Measurements from ENCODE around the gene TATDN3. TPM values are rescaled to one million over a fixed set of nuclear protein-coding genes. Genes with fewer than 3 reads are reported as not detected.
"Not testable (repeated sequence)": the region's sequence is repeated elsewhere in the genome, so short reads cannot be mapped to it uniquely, and the experiment has no call there.

The TATDN3 gene
- polyA plus RNA-seq, 6 donors from 2014 or later, result 38.3 to 50.6 (median 41.9) TPM

GRCh38 chr1:212760126-212760823 lies 31.4 kb upstream of the TATDN3 start:
- Mint-ChIP-seq H3K27ac (no peak overlapping the region), H3K27me3 (no peaks in the 10 kb centered on the region), H3K9me3 (no peaks in the 10 kb centered on the region), H3K4me1 (peaks cover 28 to 57% (median 31%) of the 10 kb centered on the region in 3 donors), H3K4me3 (no peak overlapping the region), H3K36me3 (peaks cover 12 to 15% of the 10 kb centered on the region in 2 donors)
- no peak for ATAC-seq (ENCODE audit: low read depth in 2 of 2)
- DNase-seq, result no peak

- peaks cover 21 to 27% of the 10 kb centered on the region in 2 donors for H3K36me3 Mint-ChIP-seq
Observed at GRCh38 chr1:212762234-212762633, 29.5 kb upstream of the TATDN3 start.

GRCh38 chr1:212762839-212763238 lies 28.9 kb upstream of the TATDN3 start:
- no peaks in the 10 kb centered on the region for H3K27me3 Mint-ChIP-seq
- ATAC-seq (ENCODE audit: low read depth in 2 of 2) (no peak), DNase-seq (no peak)
- peaks cover 24 to 61% (median 41%) of the 10 kb centered on the region in 3 donors for H3K4me1 Mint-ChIP-seq
- H3K9me3 Mint-ChIP-seq, result peaks cover 4 to 18% (median 11%) of the 10 kb centered on the region in 7 donors
- peaks cover 27 to 32% of the 10 kb centered on the region in 2 donors for H3K36me3 Mint-ChIP-seq
- no peak overlapping the region for H3K4me3 Mint-ChIP-seq
- H3K27ac Mint-ChIP-seq, result peak overlapping the region in 1 of 6 donors; percentile 47

More at GRCh38 chr1:212762234-212762633, 29.5 kb upstream of the TATDN3 start:
- Mint-ChIP-seq H3K4me1 (peaks cover 24 to 64% (median 35%) of the 10 kb centered on the region in 3 donors), H3K27ac (no peak overlapping the region), H3K9me3 (peaks cover 3 to 12% (median 6%) of the 10 kb centered on the region in 7 donors), H3K27me3 (no peaks in the 10 kb centered on the region), H3K4me3 (no peak overlapping the region)
- DNase-seq, result no peak
- no peak for ATAC-seq (ENCODE audit: low read depth in 2 of 2)

- not testable (repeated sequence) for H3K4me3 Mint-ChIP-seq; H3K27me3 Mint-ChIP-seq; H3K27ac Mint-ChIP-seq; ATAC-seq (ENCODE audit: low read depth in 2 of 2); DNase-seq
- Mint-ChIP-seq H3K4me1 (peaks cover 22 to 56% (median 34%) of the 10 kb centered on the region in 3 donors), H3K36me3 (peaks cover 36 to 51% of the 10 kb centered on the region in 2 donors), H3K9me3 (peaks cover 14 to 37% (median 29%) of the 10 kb centered on the region in 7 donors)
Observed at GRCh38 chr1:212764718-212765281, 26.9 kb upstream of the TATDN3 start.

- Mint-ChIP-seq H3K9me3 (peaks cover 18 to 53% (median 40%) of the 10 kb centered on the region in 7 donors), H3K4me1 (peaks cover 15 to 59% (median 32%) of the 10 kb centered on the region in 3 donors), H3K36me3 (peaks cover 48 to 61% of the 10 kb centered on the region in 2 donors), H3K27ac (peak overlapping the region in 1 of 6 donors; percentile 39)
- H3K4me3 Mint-ChIP-seq; H3K27me3 Mint-ChIP-seq; DNase-seq; ATAC-seq (ENCODE audit: low read depth in 2 of 2): not testable (repeated sequence)
Observed at GRCh38 chr1:212766825-212767224, 24.9 kb upstream of the TATDN3 start.

- Mint-ChIP-seq H3K27ac (peak overlapping the region in 1 of 6 donors; percentile 67), H3K4me1 (peaks cover 28 to 69% (median 33%) of the 10 kb centered on the region in 3 donors), H3K27me3 (no peaks in the 10 kb centered on the region), H3K4me3 (no peak overlapping the region), H3K36me3 (peaks cover 39 to 54% of the 10 kb centered on the region in 2 donors), H3K9me3 (peaks cover 18 to 56% (median 40%) of the 10 kb centered on the region in 7 donors)
- DNase-seq (no peak), ATAC-seq (ENCODE audit: low read depth in 2 of 2) (no peak)
Observed at GRCh38 chr1:212769459-212770167, 22.1 kb upstream of the TATDN3 start.

GRCh38 chr1:212771341-212771740 lies 20.4 kb upstream of the TATDN3 start:
- ATAC-seq (ENCODE audit: low read depth in 2 of 2), result no peak

GRCh38 chr1:212773011-212773410 lies 18.7 kb upstream of the TATDN3 start:
- Mint-ChIP-seq H3K27me3 (no peaks in the 10 kb centered on the region), H3K27ac (peak overlapping the region in 2 of 6 donors; percentile 12 to 57), H3K4me3 (no peak overlapping the region), H3K4me1 (peaks cover 19 to 68% (median 32%) of the 10 kb centered on the region in 3 donors), H3K9me3 (peaks cover 14 to 38% (median 29%) of the 10 kb centered on the region in 7 donors), H3K36me3 (peaks cover 41 to 51% of the 10 kb centered on the region in 2 donors)
- ATAC-seq (ENCODE audit: low read depth in 2 of 2) (no peak), DNase-seq (no peak)

More at GRCh38 chr1:212771341-212771740, 20.4 kb upstream of the TATDN3 start:
- H3K9me3 Mint-ChIP-seq, result peaks cover 18 to 52% (median 40%) of the 10 kb centered on the region in 7 donors
- peaks cover 28 to 72% (median 33%) of the 10 kb centered on the region in 3 donors for H3K4me1 Mint-ChIP-seq
- H3K27ac Mint-ChIP-seq, result peak overlapping the region in 1 of 6 donors; percentile 8
- DNase-seq, result no peak
- peaks cover 44 to 49% of the 10 kb centered on the region in 2 donors for H3K36me3 Mint-ChIP-seq
- H3K27me3 Mint-ChIP-seq, result no peaks in the 10 kb centered on the region
- H3K4me3 Mint-ChIP-seq, result peak overlapping the region in 1 of 8 donors; percentile 4

- H3K4me3 Mint-ChIP-seq, result no peak overlapping the region
- H3K4me1 Mint-ChIP-seq, result peaks cover 22 to 60% (median 27%) of the 10 kb centered on the region in 3 donors
- H3K27ac Mint-ChIP-seq, result peak overlapping the region in 2 of 6 donors; percentile 33 to 73
Observed at GRCh38 chr1:212774584-212774983, 17.1 kb upstream of the TATDN3 start.

GRCh38 chr1:212775241-212775640 lies 16.5 kb upstream of the TATDN3 start:
- Mint-ChIP-seq H3K36me3 (peaks cover 31 to 32% of the 10 kb centered on the region in 2 donors), H3K4me3 (no peak overlapping the region), H3K27ac (peak overlapping the region in 2 of 6 donors; percentile 49 to 80), H3K9me3 (peaks cover 0 to 17% (median 7%) of the 10 kb centered on the region in 7 donors), H3K4me1 (peaks cover 22 to 53% (median 27%) of the 10 kb centered on the region in 3 donors), H3K27me3 (no peaks in the 10 kb centered on the region)
- ATAC-seq (ENCODE audit: low read depth in 2 of 2) (no peak), DNase-seq (no peak)

More at GRCh38 chr1:212774584-212774983, 17.1 kb upstream of the TATDN3 start:
- Mint-ChIP-seq H3K27me3 (no peaks in the 10 kb centered on the region), H3K36me3 (peaks cover 37 to 38% of the 10 kb centered on the region in 2 donors), H3K9me3 (peaks cover 4 to 24% (median 13%) of the 10 kb centered on the region in 7 donors)
- DNase-seq (no peak), ATAC-seq (ENCODE audit: low read depth in 2 of 2) (no peak)

- peaks cover 23 to 27% of the 10 kb centered on the region in 2 donors for H3K36me3 Mint-ChIP-seq
Observed at GRCh38 chr1:212777151-212777550, 14.5 kb upstream of the TATDN3 start.

GRCh38 chr1:212779086-212779485 lies 12.6 kb upstream of the TATDN3 start:
- H3K27ac Mint-ChIP-seq; ATAC-seq (ENCODE audit: low read depth in 2 of 2); H3K27me3 Mint-ChIP-seq; DNase-seq; H3K9me3 Mint-ChIP-seq; H3K4me3 Mint-ChIP-seq: not testable (repeated sequence)
- peaks cover 21 to 39% of the 10 kb centered on the region in 2 donors for H3K36me3 Mint-ChIP-seq
- peaks cover 3 to 26% (median 9%) of the 10 kb centered on the region in 3 donors for H3K4me1 Mint-ChIP-seq

More at GRCh38 chr1:212777151-212777550, 14.5 kb upstream of the TATDN3 start:
- no peak for ATAC-seq (ENCODE audit: low read depth in 2 of 2)
- no peak for DNase-seq
- Mint-ChIP-seq H3K4me3 (peak overlapping the region in 1 of 8 donors; percentile 40), H3K4me1 (peaks cover 14 to 40% (median 24%) of the 10 kb centered on the region in 3 donors), H3K9me3 (peaks cover 0 to 7% (median 2%) of the 10 kb centered on the region in 7 donors), H3K27me3 (no peaks in the 10 kb centered on the region), H3K27ac (peak overlapping the region in 1 of 6 donors; percentile 69)

- peaks cover 23 to 34% of the 10 kb centered on the region in 2 donors for H3K36me3 Mint-ChIP-seq
- H3K4me1 Mint-ChIP-seq, result peaks cover 3 to 12% (median 5%) of the 10 kb centered on the region in 3 donors
- no peak overlapping the region for H3K4me3 Mint-ChIP-seq
- H3K9me3 Mint-ChIP-seq, result peaks cover 0 to 7% (median 2%) of the 10 kb centered on the region in 7 donors
- no peaks in the 10 kb centered on the region for H3K27me3 Mint-ChIP-seq
- no peak for DNase-seq
- H3K27ac Mint-ChIP-seq, result no peak overlapping the region
- no peak for ATAC-seq (ENCODE audit: low read depth in 2 of 2)
Observed at GRCh38 chr1:212780759-212781158, 10.9 kb upstream of the TATDN3 start.
